Activated naive CD4-positive, alpha-beta T cell treated with anti-CD3 and anti-CD28 coated beads, Interleukin-2, amount 10 ng/mL, durations not matched to agents 7 days and 5 days (primary cell): ENCODE results near the gene CCDC141.
"Not testable (repeated sequence)": the region's sequence is repeated elsewhere in the genome, so short reads cannot be mapped to it uniquely, and the experiment has no call there.

Source experiments
- CTCF ChIA-PET: fragments of 350-600 bp; sonication (Branson Sonifier 250); formaldehyde crosslinking; loops from one replicate; lab custom pipeline; 2021; ENCODE audit warnings: antibody characterized with exemption; lab: Charles Lee
- DNase-seq: peaks from one replicate; pipeline ENCODE4 v3.0.0-alpha.2; 2020
- H3K27ac Mint-ChIP-seq: one replicate; pipeline ENCODE4 v1.8.0; 2021; ENCODE audit warnings: mild to moderate bottlenecking, moderate library complexity, mixed read lengths
- H3K27me3 Mint-ChIP-seq: one replicate; pipeline ENCODE4 v1.8.0; 2021; ENCODE audit warnings: mild to moderate bottlenecking, mixed read lengths
- H3K36me3 Mint-ChIP-seq: one replicate; pipeline ENCODE4 v1.8.0; 2021; ENCODE audit warnings: mixed read lengths
- H3K4me1 Mint-ChIP-seq: one replicate; pipeline ENCODE4 v1.8.0; 2021; ENCODE audit warnings: mixed read lengths
- H3K4me3 Mint-ChIP-seq: one replicate; pipeline ENCODE4 v1.8.0; 2021; ENCODE audit warnings: mild to moderate bottlenecking, moderate library complexity, mixed read lengths
- H3K9me3 Mint-ChIP-seq: one replicate; pipeline ENCODE4 v1.8.0; 2021; ENCODE audit warnings: mixed read lengths

CCDC141 gene, protein sequence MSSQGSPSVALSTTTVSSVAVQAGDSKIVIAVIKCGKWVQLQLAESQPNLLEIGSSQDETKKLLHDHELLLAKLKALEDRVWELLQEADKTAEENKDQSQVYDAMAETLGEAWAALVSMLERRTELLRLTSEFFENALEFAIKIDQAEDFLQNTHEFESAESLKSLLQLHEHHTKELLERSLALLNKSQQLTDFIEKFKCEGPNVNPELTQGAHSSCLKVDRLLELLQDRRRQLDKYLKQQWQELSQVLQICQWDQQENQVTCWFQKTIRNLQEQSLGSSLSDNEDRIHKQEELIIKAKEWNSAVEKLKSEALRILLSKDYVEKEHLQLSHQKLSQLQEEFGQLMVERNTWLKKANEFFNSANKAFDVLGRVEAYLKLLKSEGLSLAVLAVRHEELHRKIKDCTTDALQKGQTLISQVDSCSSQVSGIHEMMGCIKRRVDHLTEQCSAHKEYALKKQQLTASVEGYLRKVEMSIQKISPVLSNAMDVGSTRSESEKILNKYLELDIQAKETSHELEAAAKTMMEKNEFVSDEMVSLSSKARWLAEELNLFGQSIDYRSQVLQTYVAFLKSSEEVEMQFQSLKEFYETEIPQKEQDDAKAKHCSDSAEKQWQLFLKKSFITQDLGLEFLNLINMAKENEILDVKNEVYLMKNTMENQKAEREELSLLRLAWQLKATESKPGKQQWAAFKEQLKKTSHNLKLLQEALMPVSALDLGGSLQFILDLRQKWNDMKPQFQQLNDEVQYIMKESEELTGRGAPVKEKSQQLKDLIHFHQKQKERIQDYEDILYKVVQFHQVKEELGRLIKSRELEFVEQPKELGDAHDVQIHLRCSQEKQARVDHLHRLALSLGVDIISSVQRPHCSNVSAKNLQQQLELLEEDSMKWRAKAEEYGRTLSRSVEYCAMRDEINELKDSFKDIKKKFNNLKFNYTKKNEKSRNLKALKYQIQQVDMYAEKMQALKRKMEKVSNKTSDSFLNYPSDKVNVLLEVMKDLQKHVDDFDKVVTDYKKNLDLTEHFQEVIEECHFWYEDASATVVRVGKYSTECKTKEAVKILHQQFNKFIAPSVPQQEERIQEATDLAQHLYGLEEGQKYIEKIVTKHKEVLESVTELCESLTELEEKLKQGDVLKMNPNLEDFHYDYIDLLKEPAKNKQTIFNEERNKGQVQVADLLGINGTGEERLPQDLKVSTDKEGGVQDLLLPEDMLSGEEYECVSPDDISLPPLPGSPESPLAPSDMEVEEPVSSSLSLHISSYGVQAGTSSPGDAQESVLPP (N-terminal part only)

DNA sequence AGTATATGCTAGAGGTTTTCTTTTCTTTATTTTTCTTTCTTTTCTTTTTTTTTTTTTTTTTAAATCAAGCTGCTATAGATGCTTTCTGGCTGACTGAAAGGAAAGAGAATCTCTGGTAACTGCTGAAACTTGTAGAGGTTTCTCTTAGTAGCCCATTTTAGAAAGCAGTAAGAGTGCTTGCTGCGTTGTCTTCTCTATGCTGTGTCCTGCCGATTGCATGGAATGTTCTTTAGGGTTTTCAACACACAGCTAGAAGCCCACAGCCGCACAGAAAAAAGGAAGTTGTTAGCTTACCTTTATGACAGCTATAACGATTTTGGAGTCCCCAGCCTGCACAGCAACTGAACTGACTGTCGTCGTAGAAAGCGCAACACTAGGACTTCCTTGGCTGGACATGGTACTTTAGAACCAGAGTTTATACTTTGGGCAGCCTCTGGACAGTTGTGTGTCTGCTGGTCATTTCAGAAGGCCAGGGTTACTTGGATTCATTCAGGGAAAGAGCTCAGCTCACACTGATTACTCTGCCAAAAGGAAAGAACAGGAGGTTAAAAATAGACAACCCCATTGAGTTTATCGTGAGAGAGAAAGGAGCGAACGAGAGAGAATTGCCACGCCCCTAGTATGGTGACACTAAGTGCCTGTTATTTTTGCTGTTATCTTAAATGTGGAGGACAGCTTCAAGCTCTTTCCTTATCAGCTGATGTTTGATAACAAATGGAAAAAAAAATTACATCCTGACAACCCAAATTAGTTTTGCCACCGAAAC, at the start of gene CCDC141:
Gene CCDC141, minus strand, starts transcription at position 592 of the 766 bp plus-strand sequence. Its CDS starts 196 bp downstream, at position 396.
- Mint-ChIP-seq H3K27ac (peak within 1 kb of the TSS; percentile 91), H3K36me3 (peaks cover 14% of the 10 kb centered on the region), H3K4me3 (peak within 1 kb of the TSS; percentile 81), H3K4me1 (peaks cover 57% of the 10 kb centered on the region), H3K27me3 (no peaks in the 10 kb centered on the region), H3K9me3 (peaks cover 7% of the 10 kb centered on the region)
- peak; percentile 44 for DNase-seq
- CTCF ChIA-PET, result interaction anchor here (0.8 to 2.6 kb wide), 3 partner anchors 30 to 80 kb away, joined by 3 to 11 read pairs (median 3); no protein-coding TSS in a partner anchor

DNA sequence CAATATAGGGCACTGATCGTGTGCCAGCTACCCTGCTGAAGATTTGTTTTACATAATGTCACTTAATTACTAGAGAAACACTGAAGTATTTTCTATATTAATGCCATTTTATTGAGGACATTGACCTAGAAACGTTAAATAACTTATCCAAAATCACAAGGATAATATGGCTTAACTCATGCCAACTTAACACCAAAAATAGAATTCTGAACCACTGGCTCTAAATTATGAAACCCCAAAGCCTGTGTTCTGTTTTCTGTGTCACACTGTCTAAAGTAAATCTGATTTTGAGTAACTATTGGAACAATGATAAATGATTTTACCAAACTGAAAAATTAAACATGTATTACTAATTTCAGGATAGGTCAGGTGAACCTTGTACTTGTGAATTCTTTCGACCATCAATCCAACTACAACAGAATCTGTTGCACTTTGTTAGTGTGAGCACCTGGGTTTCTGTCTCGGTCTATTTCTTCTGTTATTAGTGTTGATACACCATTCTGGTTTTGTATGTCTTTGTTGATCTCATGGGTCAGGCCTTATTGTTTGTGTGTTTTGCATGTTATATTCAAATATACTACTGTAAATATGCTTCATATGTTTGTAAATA, 48.2 kb upstream of the CCDC141 start:
- Mint-ChIP-seq H3K9me3 (peaks cover 8% of the 10 kb centered on the region), H3K27me3 (peaks cover 4% of the 10 kb centered on the region), H3K4me3 (no peak overlapping the region), H3K27ac (no peak overlapping the region), H3K4me1 (peaks cover 29% of the 10 kb centered on the region), H3K36me3 (peaks cover 2% of the 10 kb centered on the region)
- CTCF ChIA-PET, result no interaction called here
- no peak for DNase-seq

DNA sequence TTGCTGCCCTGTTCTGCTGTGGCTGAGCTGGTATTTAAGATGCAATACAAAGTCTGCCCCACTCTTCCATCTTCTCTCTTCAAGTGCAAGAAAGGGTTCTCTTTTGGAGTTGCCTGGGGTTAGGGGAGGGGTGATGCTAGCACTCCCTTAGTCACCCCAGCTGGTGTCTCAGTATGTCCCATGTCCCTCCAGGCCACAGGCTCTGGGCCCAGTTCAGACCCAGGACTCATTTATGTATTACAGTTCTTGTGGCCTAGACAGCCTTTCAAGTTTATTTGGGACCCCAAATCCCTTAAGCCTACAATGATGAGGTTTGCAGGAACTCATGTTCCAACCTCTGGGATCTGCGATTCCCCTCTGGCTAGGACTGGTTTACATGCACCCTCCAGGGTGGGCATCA, 47.2 kb upstream of the CCDC141 start:
- H3K27ac Mint-ChIP-seq, result peak overlapping the region; percentile 1
- no peak overlapping the region for H3K4me3 Mint-ChIP-seq
- no peak for DNase-seq
- peaks cover 4% of the 10 kb centered on the region for H3K27me3 Mint-ChIP-seq
- H3K36me3 Mint-ChIP-seq, result peaks cover 2% of the 10 kb centered on the region
- CTCF ChIA-PET, result interaction anchor here (1.2 kb wide), 1 partner anchor 33 kb away, joined by 3 read pairs; no protein-coding TSS in a partner anchor
- peaks cover 8% of the 10 kb centered on the region for H3K9me3 Mint-ChIP-seq
- peaks cover 34% of the 10 kb centered on the region for H3K4me1 Mint-ChIP-seq

DNA sequence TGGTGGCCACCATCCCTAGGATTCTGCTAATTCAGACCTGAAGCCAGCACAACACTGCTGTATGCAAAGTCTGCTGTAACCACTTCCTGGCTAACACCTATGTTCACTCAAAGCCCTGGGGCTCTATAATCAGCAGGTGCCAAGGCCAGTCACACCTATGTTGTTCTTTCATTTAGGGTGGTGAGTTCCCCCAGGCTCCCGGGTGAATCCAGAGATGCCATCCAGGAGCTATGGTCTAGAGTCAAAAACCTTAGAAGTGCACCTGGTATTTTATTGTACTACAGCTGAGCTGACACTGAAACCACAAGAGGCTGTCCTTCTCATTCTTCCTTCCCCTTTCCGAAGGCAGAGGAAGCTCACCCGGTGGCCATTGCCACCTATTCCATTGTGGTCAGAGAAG, 46.2 kb upstream of the CCDC141 start:
- peaks cover 10% of the 10 kb centered on the region for H3K9me3 Mint-ChIP-seq
- H3K27ac Mint-ChIP-seq, result peak overlapping the region; percentile 56
- H3K27me3 Mint-ChIP-seq, result peaks cover 4% of the 10 kb centered on the region
- no peak overlapping the region for H3K4me3 Mint-ChIP-seq
- H3K4me1 Mint-ChIP-seq, result peaks cover 34% of the 10 kb centered on the region
- DNase-seq, result peak; percentile 49
- H3K36me3 Mint-ChIP-seq, result peaks cover 2% of the 10 kb centered on the region
- CTCF ChIA-PET, result interaction anchor here (1.2 kb wide), 1 partner anchor 34 kb away, joined by 3 read pairs; no protein-coding TSS in a partner anchor

DNA sequence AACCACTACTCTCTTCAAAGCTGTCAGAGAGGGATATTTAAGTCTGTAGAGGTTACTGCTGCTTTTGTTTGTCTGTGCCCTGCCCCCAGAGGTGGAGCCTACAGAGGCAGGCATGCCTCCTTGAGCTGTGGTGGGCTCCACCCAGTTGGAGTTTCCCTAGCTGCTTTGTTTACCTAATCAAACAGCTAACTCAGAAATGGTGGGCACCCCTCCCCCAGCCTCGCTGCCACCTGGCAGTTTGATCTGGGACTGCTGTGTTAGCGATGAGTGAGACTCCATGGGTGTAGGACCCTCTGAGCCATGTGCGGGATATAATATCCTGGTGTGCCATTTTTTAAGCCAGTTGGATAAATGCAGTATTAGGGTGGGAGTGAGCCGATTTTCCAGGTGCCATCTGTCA, 43.0 kb upstream of the CCDC141 start:
- H3K4me3 Mint-ChIP-seq, H3K27me3 Mint-ChIP-seq, H3K36me3 Mint-ChIP-seq, CTCF ChIA-PET, H3K27ac Mint-ChIP-seq: not testable (repeated sequence)
- Mint-ChIP-seq H3K9me3 (peaks cover 16% of the 10 kb centered on the region), H3K4me1 (peaks cover 34% of the 10 kb centered on the region)
- DNase-seq, result peak; percentile 36

DNA sequence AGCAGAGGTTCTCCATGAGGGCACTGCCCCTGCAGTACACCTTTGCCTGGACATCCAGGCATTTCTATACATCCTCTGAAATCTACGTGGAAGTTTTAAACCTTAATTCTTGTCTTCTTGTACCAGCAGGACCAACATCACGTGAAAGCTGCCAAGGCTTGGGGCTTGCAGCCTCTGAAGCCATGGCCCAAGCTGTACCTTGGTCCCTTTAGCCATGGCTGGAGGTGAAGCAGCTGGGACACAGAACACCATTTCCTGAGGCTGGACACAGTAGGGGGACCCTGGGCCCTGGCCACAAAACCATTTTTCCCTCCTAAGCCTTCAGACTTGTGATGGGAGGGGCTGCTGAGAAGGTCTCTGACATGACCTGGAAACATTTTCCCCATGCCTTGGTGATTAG, 32.8 kb upstream of the CCDC141 start:
- no peak for DNase-seq
- Mint-ChIP-seq H3K27me3 (no peaks in the 10 kb centered on the region), H3K27ac (no peak overlapping the region), H3K36me3 (peaks cover 6% of the 10 kb centered on the region), H3K4me1 (no peaks in the 10 kb centered on the region), H3K4me3 (no peak overlapping the region), H3K9me3 (peaks cover 12% of the 10 kb centered on the region)
- CTCF ChIA-PET, result no interaction called here

DNA sequence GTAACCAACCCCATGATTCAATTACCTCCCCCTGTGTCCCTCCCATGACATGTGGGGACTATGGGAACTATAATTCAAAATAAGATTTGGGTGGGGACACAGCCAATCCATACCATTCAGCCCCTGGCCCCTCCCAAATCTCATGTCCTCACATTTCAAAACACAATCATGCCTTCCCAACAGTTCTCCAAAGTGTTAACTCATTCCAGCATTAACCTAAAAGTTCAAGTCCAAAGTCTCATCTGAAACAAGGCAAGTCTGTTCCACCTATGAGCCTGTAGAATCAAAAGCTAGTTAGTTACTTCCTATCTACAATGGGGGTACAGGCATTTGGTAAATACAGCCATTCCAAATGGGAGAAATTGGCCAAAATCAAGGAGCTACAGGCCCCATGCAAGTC, 32.0 kb upstream of the CCDC141 start:
- H3K27me3 Mint-ChIP-seq, result no peaks in the 10 kb centered on the region
- H3K4me1 Mint-ChIP-seq, result no peaks in the 10 kb centered on the region
- peaks cover 18% of the 10 kb centered on the region for H3K9me3 Mint-ChIP-seq
- no peak for DNase-seq
- no peak overlapping the region for H3K4me3 Mint-ChIP-seq
- peaks cover 10% of the 10 kb centered on the region for H3K36me3 Mint-ChIP-seq
- no peak overlapping the region for H3K27ac Mint-ChIP-seq
- CTCF ChIA-PET, result no interaction called here

DNA sequence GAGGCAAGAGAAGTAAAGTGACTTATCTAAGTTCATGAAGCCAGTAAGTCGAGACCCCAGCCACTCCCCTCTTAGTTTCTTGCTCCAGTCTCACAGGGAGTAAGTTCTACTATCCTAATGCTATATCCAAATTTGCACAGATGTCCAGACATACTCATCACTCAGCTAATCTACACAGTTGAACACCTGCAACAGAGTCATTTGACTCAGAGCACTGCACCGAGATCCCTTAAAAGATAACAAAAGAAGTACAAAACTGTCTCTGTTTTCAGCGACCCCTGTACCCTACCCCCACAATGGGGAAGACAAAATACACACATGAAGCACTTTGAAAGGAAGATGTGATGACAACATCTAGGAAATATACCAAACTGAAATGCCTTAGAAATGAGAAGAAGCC, 22.6 kb upstream of the CCDC141 start:
- Mint-ChIP-seq H3K4me1 (peaks cover 3% of the 10 kb centered on the region), H3K4me3 (no peak overlapping the region), H3K9me3 (peaks cover 18% of the 10 kb centered on the region), H3K27ac (no peak overlapping the region), H3K36me3 (peaks cover 10% of the 10 kb centered on the region), H3K27me3 (peaks cover 5% of the 10 kb centered on the region)
- CTCF ChIA-PET, result no interaction called here
- DNase-seq, result no peak

DNA sequence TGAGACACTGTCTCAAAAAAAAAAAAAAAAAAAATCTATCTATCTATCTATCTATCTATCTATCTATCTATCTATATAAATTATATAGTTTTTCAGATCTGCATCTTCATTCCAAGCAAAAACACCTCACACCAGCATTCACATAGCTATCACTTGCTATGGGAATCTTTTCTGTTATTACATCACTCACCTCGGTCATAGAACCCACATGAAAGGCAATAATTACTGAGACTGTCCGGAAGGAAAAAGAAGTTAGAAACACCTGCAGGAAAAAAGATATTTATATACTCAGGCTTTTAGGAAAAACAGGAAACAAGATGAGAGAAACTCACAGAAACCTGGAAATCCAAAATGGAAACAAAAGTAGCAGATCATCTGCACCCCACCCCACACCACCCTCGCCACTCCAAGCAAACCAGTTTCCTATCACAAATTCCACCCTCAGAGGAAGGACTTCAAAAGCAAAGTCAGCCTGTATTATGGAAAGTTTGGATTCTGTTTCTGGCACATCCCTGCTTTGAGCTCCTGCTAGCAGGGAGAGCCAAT, 21.9 kb upstream of the CCDC141 start:
- CTCF ChIA-PET, result no interaction called here
- peaks cover 7% of the 10 kb centered on the region for H3K27me3 Mint-ChIP-seq
- peaks cover 17% of the 10 kb centered on the region for H3K9me3 Mint-ChIP-seq
- no peak overlapping the region for H3K27ac Mint-ChIP-seq
- H3K4me3 Mint-ChIP-seq, result no peak overlapping the region
- H3K36me3 Mint-ChIP-seq, result peaks cover 7% of the 10 kb centered on the region
- DNase-seq, result no peak
- peaks cover 3% of the 10 kb centered on the region for H3K4me1 Mint-ChIP-seq

DNA sequence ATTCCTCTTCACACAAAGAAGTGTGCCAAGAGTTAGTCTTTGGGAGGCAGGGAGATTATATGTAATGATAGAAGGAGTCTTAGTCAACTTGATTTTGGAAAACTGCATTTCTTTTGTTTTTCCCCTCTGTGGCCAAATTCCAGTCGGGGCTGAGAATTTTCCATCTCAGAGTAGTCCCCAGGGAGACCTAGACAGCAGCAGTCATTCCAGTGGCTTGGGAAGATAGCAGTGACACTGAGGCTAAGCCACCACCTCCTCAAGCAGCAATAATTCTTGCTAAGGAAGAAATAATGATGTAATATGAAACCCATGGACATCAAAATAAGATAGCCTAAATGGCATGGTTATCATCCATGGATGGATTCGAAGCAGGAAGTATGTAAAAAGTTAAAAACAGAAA, 21.0 kb upstream of the CCDC141 start:
- Mint-ChIP-seq H3K27me3 (peaks cover 4% of the 10 kb centered on the region), H3K4me3 (no peak overlapping the region), H3K36me3 (peaks cover 7% of the 10 kb centered on the region), H3K4me1 (peaks cover 3% of the 10 kb centered on the region), H3K9me3 (peaks cover 16% of the 10 kb centered on the region), H3K27ac (no peak overlapping the region)
- no peak for DNase-seq
- CTCF ChIA-PET, result no interaction called here

DNA sequence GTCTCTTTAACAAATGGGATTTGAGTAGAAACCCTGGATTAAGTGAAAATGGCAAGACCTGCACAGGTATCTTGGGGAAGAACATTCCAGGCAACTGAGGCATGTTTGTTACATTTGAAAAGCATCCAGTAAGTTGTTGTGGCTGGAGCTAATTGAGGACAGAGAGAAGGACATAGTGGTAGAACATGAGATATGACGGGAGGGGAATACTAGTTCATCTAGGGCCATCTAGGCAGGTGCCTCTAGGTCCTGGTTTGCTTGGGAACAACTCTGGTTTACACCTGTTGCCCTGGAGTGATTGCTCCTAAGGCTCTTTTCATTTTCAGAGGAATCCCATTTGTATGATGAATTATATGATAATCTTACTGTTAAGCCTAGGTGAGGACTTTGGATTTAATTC, 19.7 kb upstream of the CCDC141 start:
- Mint-ChIP-seq H3K9me3 (peaks cover 16% of the 10 kb centered on the region), H3K36me3 (peaks cover 7% of the 10 kb centered on the region), H3K27ac (no peak overlapping the region), H3K4me1 (peaks cover 3% of the 10 kb centered on the region), H3K4me3 (no peak overlapping the region), H3K27me3 (peaks cover 4% of the 10 kb centered on the region)
- no peak for DNase-seq
- CTCF ChIA-PET, result no interaction called here

DNA sequence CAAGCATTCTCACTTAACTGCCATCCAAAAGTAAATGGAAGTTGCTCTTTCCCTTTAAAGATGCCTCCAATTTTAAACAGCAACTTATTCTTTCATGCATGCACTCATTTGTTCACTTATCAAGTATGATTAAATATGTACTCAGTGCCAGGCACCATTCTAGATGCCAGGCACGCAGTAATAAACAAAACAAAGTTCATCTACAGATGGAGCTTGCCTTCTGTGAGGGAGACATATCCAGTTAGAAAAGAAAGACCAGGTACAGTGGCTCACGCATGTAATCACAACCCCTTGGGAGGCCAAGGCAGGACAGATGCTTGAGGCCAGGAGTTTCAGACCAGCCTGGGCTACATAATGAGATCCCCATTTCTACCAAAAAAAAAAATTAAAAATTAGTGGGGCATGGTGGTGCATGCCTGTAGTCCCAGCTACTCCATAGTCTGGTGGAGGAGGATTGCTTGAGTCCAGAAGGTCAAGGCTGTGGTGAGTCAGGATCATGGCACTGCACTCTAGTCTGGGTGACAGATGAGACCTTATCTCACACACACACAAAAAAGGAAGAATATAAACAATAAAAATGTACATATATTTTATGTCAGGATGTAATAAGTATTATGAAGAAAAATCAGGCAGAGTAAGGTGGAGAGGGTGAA, 19.2 kb upstream of the CCDC141 start:
- H3K4me3 Mint-ChIP-seq, result no peak overlapping the region
- CTCF ChIA-PET, result no interaction called here
- peaks cover 3% of the 10 kb centered on the region for H3K4me1 Mint-ChIP-seq
- peaks cover 4% of the 10 kb centered on the region for H3K27me3 Mint-ChIP-seq
- no peak for DNase-seq
- H3K36me3 Mint-ChIP-seq, result peaks cover 7% of the 10 kb centered on the region
- peaks cover 16% of the 10 kb centered on the region for H3K9me3 Mint-ChIP-seq
- no peak overlapping the region for H3K27ac Mint-ChIP-seq
